ENCODE measurements around the gene SMAGP. TPM values are rescaled to one million over a fixed set of nuclear protein-coding genes. Genes with fewer than 3 reads are reported as not detected.
"Not testable (repeated sequence)": the region's sequence is repeated elsewhere in the genome, so short reads cannot be mapped to it uniquely, and the experiment has no call there.

Gene SMAGP
- total and polyA plus RNA-seq, 12 donors = 2.0 to 7.3 (median 3.7) TPM

DNA sequence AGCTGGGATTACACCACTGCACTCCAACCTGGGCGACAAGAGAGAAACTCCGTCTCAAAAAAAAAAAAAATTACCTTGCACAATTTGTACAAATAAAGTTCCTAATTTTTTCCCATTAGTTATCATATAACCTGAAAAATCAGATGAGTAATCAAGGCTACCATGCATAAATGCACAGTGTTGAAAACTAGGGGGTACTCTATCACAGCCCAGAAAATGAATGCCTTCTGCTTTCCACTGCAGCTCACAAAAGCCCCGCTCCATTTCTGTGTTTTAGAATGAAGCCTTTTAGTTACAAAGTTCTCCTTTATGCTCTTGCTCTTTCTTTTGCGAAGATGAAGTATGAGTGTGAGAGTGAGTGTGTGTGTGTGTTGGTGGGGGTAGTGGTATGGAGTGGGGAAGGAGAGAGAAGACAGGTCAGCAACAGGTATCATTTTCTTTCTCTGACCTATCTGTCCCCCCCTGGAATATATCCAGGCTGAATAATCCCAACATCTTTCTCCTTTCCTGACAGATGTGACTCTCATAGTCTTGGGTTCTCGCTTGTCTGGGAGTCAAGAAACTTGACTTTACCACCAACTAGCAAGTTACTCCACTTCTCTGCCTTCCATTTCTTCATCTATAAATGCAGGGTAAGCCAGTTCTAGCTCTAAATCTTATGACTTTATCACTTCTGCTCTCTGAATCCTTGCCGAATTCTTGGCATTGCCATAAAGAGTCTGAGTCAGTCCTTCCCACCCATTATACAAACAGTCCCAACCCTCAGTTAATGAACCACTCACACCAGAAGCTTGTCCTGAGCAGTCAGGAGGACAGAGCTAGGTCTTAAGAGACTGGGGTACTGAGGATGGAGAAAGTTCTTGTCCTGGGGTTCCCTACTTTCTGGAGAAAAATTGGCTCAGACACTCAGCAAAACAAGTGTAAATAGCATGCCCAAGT lies 37.7 kb upstream of the SMAGP start:
- no peak for ATAC-seq
- Histone ChIP-seq H3K9me3 (no peaks in the 10 kb centered on the region), H3K4me1 (no peaks in the 10 kb centered on the region), H3K27me3 (peaks cover 0 to 6% (median 0%) of the 10 kb centered on the region in 7 donors), H3K36me3 (peaks cover 0 to 85% (median 0%) of the 10 kb centered on the region in 9 donors), H3K4me3 (no peak overlapping the region), H3K27ac (no peak overlapping the region)
- TF ChIP-seq, protein P1, sequence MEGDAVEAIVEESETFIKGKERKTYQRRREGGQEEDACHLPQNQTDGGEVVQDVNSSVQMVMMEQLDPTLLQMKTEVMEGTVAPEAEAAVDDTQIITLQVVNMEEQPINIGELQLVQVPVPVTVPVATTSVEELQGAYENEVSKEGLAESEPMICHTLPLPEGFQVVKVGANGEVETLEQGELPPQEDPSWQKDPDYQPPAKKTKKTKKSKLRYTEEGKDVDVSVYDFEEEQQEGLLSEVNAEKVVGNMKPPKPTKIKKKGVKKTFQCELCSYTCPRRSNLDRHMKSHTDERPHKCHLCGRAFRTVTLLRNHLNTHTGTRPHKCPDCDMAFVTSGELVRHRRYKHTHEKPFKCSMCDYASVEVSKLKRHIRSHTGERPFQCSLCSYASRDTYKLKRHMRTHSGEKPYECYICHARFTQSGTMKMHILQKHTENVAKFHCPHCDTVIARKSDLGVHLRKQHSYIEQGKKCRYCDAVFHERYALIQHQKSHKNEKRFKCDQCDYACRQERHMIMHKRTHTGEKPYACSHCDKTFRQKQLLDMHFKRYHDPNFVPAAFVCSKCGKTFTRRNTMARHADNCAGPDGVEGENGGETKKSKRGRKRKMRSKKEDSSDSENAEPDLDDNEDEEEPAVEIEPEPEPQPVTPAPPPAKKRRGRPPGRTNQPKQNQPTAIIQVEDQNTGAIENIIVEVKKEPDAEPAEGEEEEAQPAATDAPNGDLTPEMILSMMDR (IDR thresholded peaks at IDR 0.05) = no peak
- WGBS, 2 donors = 73 to 82% methylated on average over 6 of the region's 6 CpGs
- intact Hi-C loops (cut with DNase I) = no loop called here
- DNase-seq = no peak

DNA sequence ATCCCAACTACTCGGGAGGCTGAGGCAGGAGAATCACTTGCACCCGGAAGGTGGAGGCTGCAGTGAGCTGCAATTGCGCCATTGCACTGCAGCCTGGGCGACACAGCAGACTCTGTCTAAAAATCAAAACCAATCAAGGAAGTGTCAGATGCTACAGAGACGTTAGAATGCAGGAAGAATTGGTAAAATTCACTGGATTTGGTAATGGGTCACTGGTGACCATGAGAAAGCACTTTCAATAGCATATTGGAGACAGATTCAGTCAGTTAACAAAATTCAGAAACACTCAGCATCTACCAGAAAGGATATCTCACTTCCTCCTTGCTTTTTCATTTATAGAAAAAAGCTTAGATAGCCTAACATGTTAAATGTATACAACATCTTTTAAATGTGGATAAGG lies 36.3 kb upstream of the SMAGP start:
- WGBS, 2 donors = 86 to 89% methylated on average over 5 of the region's 5 CpGs
- no peak for DNase-seq
- Histone ChIP-seq H3K36me3 (peaks cover 0 to 85% (median 0%) of the 10 kb centered on the region in 9 donors), H3K27ac (no peak overlapping the region), H3K9me3 (no peaks in the 10 kb centered on the region), H3K27me3 (peaks cover 0 to 8% (median 0%) of the 10 kb centered on the region in 7 donors), H3K4me3 (no peak overlapping the region), H3K4me1 (no peaks in the 10 kb centered on the region)
- TF ChIP-seq, protein P1 (IDR thresholded peaks at IDR 0.05) = no peak
- ATAC-seq = no peak
- intact Hi-C loops (cut with DNase I) = no loop called here

- H3K9me3 ChIP-seq; intact Hi-C loops (cut with DNase I); DNase-seq; H3K4me1 ChIP-seq; ATAC-seq; H3K27ac ChIP-seq; H3K4me3 ChIP-seq; H3K27me3 ChIP-seq: not testable (repeated sequence)
- WGBS, 2 donors = 87 to 90% methylated on average over 10 of the region's 10 CpGs
- peaks cover 0 to 91% (median 0%) of the 10 kb centered on the region in 9 donors for H3K36me3 ChIP-seq
Measured at GRCh38 chr12:51300768-51301167, 30.6 kb upstream of the SMAGP start.

DNA sequence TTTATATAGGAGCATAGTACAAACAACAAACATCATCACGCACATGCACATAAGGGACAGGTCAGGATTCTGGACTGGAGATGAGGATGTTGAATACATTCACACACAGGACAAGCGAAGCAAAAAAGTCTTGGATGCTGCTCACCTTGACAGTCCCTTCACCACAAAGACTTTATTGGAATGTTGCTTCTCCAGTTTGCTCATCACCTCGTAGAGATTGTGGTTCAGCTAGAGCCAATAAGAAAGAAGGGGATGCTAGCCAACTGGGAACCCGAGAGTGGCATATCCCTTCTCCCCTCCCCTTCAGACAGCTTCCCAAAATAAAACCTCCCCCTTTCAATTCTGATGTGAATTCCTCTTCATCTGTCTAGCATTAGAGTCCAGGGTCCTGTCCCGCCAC lies 25.4 kb upstream of the SMAGP start:
- TF ChIP-seq, protein P1 (IDR thresholded peaks at IDR 0.05) = no peak
- DNase-seq (no peak), ATAC-seq (no peak)
- Histone ChIP-seq H3K4me3 (no peak overlapping the region), H3K27ac (no peak overlapping the region), H3K4me1 (peaks cover 0 to 5% (median 0%) of the 10 kb centered on the region in 9 donors), H3K9me3 (no peaks in the 10 kb centered on the region), H3K36me3 (peaks cover 0 to 84% (median 0%) of the 10 kb centered on the region in 9 donors), H3K27me3 (no peaks in the 10 kb centered on the region)
- 74 to 82% methylated on average over 5 of the region's 5 CpGs for WGBS, 2 donors
- intact Hi-C loops (cut with DNase I) = no loop called here

DNA sequence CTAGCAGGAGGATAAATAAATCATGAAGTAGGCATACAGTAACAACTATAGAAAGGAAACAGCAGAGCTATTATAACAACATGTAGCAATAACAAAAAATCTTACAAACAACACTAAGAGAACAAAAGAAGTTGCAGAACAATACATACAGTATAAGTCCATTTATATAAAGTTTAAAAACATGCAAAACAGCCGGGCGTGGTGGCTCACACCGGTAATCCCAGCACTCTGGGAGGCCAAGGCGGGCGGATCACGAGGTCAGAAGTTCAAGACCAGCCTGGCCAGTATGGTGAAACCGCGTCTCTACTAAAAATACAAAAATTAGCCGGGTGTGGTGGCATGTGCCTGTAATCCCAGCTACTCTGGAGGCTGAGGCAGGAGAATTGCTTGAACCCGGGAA lies 23.9 kb upstream of the SMAGP start:
- ATAC-seq; intact Hi-C loops (cut with DNase I); H3K27ac ChIP-seq; H3K4me3 ChIP-seq; H3K27me3 ChIP-seq; H3K4me1 ChIP-seq; H3K9me3 ChIP-seq; DNase-seq: not testable (repeated sequence)
- WGBS, 2 donors = 88 to 94% methylated on average over 10 of the region's 10 CpGs
- H3K36me3 ChIP-seq = peaks cover 0 to 84% (median 0%) of the 10 kb centered on the region in 9 donors

All from heart right ventricle (tissue), 16 donors.